Erythroblast (primary cell): ENCODE measurements around the gene PPP1R12B.
"Not testable (repeated sequence)": the region's sequence is repeated elsewhere in the genome, so short reads cannot be mapped to it uniquely, and the experiment has no call there.

ENCODE experiments used
- GATA1 ChIP-seq: IDR thresholded peaks from 2 replicates; pipeline ENCODE4 v1.6.1; 2011; ENCODE audit warnings: low read depth, mild to moderate bottlenecking, control low read depth, low read length, moderate library complexity
- POLR2A ChIP-seq: IDR thresholded peaks from 2 replicates; pipeline ENCODE4 v1.6.1; 2011; ENCODE audit warnings: mild to moderate bottlenecking, low read length

DNA sequence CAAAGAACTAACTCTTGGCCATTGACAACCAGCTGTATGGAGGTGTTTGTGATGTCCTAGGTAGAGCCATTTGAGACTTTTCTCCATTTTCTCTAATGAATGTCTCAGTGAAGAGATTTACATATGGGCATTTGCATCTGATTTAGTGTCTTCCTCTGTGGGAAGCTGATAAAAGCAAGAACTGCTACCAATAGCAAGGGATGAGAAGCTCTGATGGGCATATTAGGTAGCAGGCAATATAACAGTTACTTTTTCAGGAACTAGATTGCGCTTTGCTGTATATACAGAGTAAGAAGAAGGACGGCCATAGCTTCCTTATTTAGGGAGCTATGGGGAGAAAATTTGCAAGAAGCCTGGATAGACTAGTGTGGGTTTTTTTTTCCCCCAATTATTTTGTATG, 192.4 kb downstream of the PPP1R12B start:
- TF ChIP-seq POLR2A, GATA1: not testable (repeated sequence)
